Activated naive CD8-positive, alpha-beta T cell treated with anti-CD3 and anti-CD28 coated beads for 36 hours (primary cell): Measurements from ENCODE around the gene HTR2A. TPM values are rescaled to one million over a fixed set of nuclear protein-coding genes. Genes with fewer than 3 reads are reported as not detected.
"Not testable (repeated sequence)": the region's sequence is repeated elsewhere in the genome, so short reads cannot be mapped to it uniquely, and the experiment has no call there.

ENCODE experiments used
- DNase-seq: peaks from one replicate; pipeline ENCODE4 v3.0.0; 2021
- H3K27ac Mint-ChIP-seq: one replicate; pipeline ENCODE4 v1.8.0; 2022; ENCODE audit warnings: mild to moderate bottlenecking, moderate library complexity, mixed read lengths
- H3K27me3 Mint-ChIP-seq: one replicate; pipeline ENCODE4 v1.8.0; 2022; ENCODE audit warnings: mild to moderate bottlenecking, mixed read lengths
- H3K36me3 Mint-ChIP-seq: one replicate; pipeline ENCODE4 v1.8.0; 2021; ENCODE audit warnings: mild to moderate bottlenecking, mixed read lengths
- H3K4me1 Mint-ChIP-seq: one replicate; pipeline ENCODE4 v1.8.0; 2021; ENCODE audit warnings: mixed read lengths
- H3K4me3 Mint-ChIP-seq: one replicate; pipeline ENCODE4 v1.8.0; 2022; ENCODE audit warnings: mild to moderate bottlenecking, moderate library complexity, mixed read lengths
- H3K9me3 Mint-ChIP-seq: one replicate; pipeline ENCODE4 v1.8.0; 2022; ENCODE audit warnings: mixed read lengths
- total RNA-seq, 2 experiments: library from RNA; stranded (reverse); gene quantifications; one replicate each; pipeline ENCODE4 v1.2.3, GENCODE V29; 2021

The HTR2A gene
- total RNA-seq, 2 experiments from 2014 or later: not detected

DNA sequence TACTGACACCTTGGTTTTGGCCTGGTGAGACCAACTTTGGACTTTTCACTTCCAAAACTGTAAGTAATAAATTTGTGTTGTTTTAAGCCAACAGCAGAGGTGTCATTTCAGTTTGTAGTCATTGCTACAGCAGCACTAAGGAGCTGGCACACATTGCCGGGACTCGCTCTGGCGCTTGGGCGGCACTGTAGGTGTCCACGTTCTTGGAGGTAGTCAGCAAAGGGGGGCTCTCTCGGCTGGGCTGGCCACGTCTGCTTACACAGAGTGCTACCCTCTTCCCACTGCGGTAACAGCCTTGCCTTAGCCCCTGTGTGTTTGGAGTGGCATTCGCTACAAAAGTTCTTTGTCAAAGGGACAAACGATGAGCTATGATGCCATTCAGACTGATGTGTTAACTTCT lies 44.7 kb downstream of the HTR2A start:
- no peak for DNase-seq
- peaks cover 3% of the 10 kb centered on the region for H3K4me1 Mint-ChIP-seq
- no peak overlapping the region for H3K27ac Mint-ChIP-seq
- peaks cover 4% of the 10 kb centered on the region for H3K27me3 Mint-ChIP-seq
- no peaks in the 10 kb centered on the region for H3K36me3 Mint-ChIP-seq
- no peak overlapping the region for H3K4me3 Mint-ChIP-seq
- no peaks in the 10 kb centered on the region for H3K9me3 Mint-ChIP-seq

DNA sequence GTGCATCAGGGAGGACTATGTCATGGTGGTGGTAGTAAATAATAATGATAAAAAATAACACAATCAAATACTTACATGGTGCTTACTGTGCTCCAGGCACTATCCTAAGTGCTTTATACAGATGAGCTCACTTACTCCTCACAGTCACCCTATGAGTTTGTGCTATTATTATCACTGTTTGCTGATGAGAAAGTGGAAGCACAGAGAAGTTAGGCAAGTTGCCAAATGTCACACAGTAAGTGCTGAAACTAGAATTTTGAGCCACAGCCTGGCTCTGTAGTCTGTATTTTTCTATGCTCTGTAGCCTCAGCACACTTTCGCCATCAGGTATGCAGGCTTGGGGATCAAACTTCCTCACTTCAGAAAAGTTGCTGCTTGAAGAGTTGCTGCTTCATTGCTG lies 46.6 kb downstream of the HTR2A start:
- Mint-ChIP-seq H3K27ac (no peak overlapping the region), H3K27me3 (peaks cover 4% of the 10 kb centered on the region), H3K4me1 (peaks cover 2% of the 10 kb centered on the region), H3K9me3 (no peaks in the 10 kb centered on the region), H3K36me3 (no peaks in the 10 kb centered on the region), H3K4me3 (no peak overlapping the region)
- DNase-seq: no peak

DNA sequence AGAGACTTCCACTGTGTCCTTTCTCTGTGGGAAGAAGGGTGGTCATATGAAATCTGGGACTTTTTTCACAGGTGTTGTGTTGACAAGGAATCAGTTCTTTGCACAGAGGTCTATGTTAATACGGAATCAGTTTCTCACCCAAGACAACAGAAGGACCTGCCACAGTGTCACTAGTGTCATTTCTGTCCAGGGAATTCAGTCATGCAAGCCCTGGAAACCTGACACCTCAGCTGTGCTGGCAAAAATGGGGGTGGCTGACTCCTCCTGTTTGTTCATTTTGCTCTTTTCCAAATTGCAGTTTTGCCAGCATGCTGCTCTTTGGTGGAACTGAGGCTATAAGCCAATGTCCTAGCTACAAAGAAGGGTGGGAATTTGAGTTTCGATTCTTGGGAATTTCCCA lies 50.1 kb downstream of the HTR2A start:
- Mint-ChIP-seq H3K4me1 (no peaks in the 10 kb centered on the region), H3K27ac (no peak overlapping the region), H3K36me3 (no peaks in the 10 kb centered on the region), H3K27me3 (peaks cover 2% of the 10 kb centered on the region), H3K4me3 (no peak overlapping the region), H3K9me3 (no peaks in the 10 kb centered on the region)
- no peak for DNase-seq

DNA sequence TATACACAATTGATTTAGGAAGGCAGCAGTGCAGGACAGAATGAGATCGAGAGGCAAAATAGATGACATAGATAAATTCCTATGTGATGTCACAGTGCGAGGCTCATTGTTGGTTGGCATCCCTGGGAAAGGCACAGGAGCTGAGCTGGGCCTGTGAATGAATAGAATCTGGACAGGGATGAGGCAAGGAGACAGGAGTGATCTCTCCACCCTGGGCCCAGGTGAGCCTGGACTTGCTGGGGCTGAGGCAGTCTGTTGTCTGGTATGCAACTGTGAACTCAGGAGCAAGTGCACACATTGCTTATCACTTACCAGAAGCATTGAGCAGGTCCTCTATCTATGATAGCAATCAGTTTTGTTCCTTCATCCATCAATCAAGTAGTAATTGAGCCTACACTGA lies 51.7 kb downstream of the HTR2A start:
- no peak for DNase-seq
- Mint-ChIP-seq H3K4me1 (no peaks in the 10 kb centered on the region), H3K27me3 (no peaks in the 10 kb centered on the region), H3K4me3 (no peak overlapping the region), H3K36me3 (no peaks in the 10 kb centered on the region), H3K27ac (no peak overlapping the region), H3K9me3 (no peaks in the 10 kb centered on the region)

DNA sequence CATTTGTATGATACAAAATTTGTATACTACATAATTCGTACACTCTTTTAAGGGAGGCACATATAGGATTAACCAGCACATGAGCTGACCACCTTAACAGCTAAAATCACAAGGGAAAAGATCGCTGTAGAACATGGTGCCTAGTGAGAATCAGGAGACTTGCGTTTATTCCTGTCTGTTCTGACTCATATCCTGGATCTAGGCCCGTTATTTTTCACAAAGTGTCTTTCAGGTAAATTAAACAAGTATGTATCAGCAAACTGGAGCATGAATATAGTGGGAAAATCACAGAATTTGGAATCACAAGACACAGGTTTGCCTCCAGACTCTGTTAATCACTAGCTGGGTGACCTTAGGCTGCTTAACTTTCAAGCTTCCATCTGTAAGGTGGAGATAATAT lies 52.4 kb downstream of the HTR2A start:
- no peaks in the 10 kb centered on the region for H3K36me3 Mint-ChIP-seq
- H3K4me3 Mint-ChIP-seq: no peak overlapping the region
- H3K9me3 Mint-ChIP-seq: no peaks in the 10 kb centered on the region
- no peaks in the 10 kb centered on the region for H3K27me3 Mint-ChIP-seq
- no peak for DNase-seq
- H3K4me1 Mint-ChIP-seq: no peaks in the 10 kb centered on the region
- H3K27ac Mint-ChIP-seq: no peak overlapping the region

DNA sequence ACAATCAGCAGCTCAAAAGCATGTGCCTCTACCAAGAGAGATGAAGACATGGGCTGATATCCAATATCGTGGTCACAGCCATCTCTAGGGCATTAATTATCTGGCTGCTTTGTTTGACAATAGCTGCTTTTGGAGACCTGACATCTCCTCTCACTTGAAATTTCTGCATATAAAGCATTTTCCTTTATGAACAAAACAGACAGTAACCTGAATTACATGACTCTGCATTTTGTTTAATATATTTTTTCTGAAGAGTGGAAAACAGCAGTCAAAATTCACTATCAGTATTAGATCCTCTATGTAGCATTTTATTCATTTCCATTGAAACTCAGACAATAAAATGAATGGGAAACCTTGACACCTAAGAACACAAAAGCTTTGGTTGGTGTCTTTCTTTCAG lies 57.5 kb downstream of the HTR2A start:
- H3K27ac Mint-ChIP-seq: no peak overlapping the region

DNA sequence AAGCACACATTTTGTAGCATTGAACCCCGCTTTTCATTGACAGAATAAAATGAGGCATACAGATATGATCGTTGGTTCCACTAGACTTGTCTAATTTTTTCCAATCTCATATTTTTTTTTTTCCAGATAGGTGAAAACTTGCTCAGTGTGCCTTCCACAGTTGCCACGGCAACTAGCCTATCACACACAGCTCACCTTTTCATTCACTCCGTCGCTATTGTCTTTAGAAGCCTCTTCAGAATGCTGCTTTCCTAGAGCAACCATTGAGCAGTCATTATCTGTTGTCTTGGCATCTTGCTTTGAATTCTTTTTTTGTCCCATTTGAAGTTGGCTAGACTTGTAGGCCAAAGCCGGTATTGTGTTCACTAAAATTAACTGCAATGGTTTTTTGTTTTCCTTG lies 62.2 kb downstream of the HTR2A start:
- Mint-ChIP-seq H3K4me3 (no peak overlapping the region), H3K27ac (no peak overlapping the region), H3K4me1 (no peaks in the 10 kb centered on the region), H3K9me3 (no peaks in the 10 kb centered on the region), H3K36me3 (no peaks in the 10 kb centered on the region), H3K27me3 (peaks cover 7% of the 10 kb centered on the region)
- no peak for DNase-seq

More for the DNA sequence above, 57.5 kb downstream of the HTR2A start:
- Mint-ChIP-seq H3K27me3 (no peaks in the 10 kb centered on the region), H3K36me3 (no peaks in the 10 kb centered on the region), H3K4me3 (no peak overlapping the region), H3K4me1 (no peaks in the 10 kb centered on the region), H3K9me3 (no peaks in the 10 kb centered on the region)
- no peak for DNase-seq

DNA sequence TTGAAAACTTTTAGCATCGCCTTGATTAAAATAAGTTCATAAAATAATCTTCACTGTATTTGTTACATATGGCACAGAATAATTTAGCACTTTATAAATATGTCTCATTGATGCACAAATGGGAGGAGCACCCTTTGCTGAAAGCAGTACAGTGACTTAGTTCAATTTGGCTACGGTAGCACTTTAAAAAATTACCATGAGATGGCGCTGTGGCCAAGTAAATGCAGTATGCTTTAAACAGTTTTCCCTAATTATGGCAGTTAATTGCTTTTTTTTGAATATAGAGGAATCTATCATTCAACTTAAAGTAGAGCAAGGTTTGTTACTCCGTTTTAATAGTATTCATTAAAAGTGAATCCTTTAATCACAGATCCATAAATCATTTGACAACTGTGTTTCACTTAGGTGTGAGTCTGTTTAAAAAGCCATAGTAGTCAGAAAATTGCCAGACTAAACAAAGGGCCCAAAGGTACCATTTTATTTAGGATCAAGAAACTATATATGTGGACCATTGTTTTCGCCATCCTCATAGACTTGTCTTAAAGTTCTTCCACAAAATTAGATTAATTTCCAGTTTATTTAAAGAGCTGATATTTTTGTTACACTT lies 65.2 kb downstream of the HTR2A start:
- Mint-ChIP-seq H3K36me3 (no peaks in the 10 kb centered on the region), H3K4me3 (no peak overlapping the region), H3K9me3 (no peaks in the 10 kb centered on the region), H3K27me3 (peaks cover 7% of the 10 kb centered on the region), H3K27ac (no peak overlapping the region), H3K4me1 (no peaks in the 10 kb centered on the region)
- peak; percentile 6 for DNase-seq

DNA sequence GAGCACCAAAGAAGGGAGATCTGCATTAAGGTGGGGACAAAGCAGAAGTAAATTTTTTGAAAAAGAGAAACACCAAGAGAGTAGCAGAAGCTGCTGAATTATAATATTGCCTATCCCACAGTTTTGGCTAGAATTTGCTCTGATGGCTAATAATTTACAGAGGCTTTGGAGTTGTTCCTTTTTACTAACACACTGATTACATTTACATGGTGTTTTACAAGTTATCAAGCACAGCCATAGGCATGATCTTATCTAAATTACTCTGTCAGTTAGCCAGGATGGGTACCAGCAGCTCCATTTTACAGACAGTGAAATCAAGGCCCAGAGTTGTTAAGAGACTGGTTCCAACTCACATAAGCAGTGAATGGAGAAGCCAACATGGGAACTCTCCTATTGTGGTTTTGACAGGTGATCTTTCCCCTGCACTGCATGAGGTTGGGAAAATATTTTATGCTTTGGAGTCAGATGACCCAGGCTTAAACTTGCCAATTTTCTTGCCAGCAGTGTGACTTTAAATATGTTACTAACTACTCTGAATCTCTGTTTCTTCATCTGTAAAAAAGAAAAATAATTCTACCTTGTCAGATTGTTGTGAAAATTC lies 66.3 kb downstream of the HTR2A start:
- no peaks in the 10 kb centered on the region for H3K9me3 Mint-ChIP-seq
- H3K27me3 Mint-ChIP-seq: peaks cover 7% of the 10 kb centered on the region
- H3K4me3 Mint-ChIP-seq: no peak overlapping the region
- no peaks in the 10 kb centered on the region for H3K36me3 Mint-ChIP-seq
- no peaks in the 10 kb centered on the region for H3K4me1 Mint-ChIP-seq
- no peak overlapping the region for H3K27ac Mint-ChIP-seq
- no peak for DNase-seq

DNA sequence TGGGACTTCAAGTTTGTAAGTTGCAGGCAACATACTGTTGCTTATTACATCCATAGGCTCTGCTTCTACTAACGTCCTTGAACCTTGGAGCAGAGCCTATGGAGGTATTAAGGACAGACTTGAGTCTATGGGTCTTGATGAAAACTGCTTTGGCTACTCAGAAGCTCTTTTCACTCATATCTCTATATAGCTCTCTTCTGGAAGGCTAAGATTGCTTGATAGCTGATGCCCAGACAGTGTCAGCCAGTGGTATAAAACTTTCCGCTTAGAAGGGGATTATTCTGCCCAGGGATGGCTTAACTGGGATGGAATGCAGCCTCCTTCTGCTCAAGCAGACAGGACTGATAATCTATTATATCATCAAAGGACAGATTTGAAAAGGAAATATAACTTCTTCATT lies 74.3 kb downstream of the HTR2A start:
- no peaks in the 10 kb centered on the region for H3K36me3 Mint-ChIP-seq
- H3K27ac Mint-ChIP-seq: no peak overlapping the region
- no peaks in the 10 kb centered on the region for H3K4me1 Mint-ChIP-seq
- H3K9me3 Mint-ChIP-seq: no peaks in the 10 kb centered on the region
- H3K4me3 Mint-ChIP-seq: no peak overlapping the region
- no peak for DNase-seq
- peaks cover 4% of the 10 kb centered on the region for H3K27me3 Mint-ChIP-seq

DNA sequence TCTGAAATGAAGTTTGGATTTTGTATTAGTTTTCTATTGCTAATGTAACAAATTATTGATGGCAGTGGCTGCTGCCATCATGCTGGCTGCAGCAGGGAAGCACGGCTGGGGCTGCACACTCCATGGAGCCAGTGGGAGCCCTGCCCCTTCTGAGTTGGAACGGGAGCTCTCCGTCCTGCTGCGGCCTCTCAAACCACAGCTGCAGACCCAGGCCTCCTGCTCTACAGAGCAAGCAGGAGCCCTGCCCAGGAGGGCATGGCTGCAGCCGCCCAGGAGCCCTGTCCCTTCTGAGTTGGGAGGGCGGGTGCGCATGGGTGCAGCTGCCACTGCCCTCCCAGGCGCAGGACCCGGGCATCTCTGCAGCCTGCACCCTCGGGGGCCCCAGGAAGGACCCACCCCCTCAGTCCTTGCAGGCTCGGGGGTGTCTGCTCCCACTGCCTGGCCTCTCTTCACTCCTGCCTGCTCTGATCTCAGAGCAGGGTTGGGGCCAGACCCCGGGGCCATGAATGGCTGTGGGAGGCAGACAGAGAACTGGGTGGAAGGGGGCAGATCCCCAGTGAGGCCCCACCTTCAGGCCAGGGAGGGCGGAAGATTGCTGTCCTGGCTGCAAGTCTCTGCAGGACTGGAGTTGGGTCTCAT lies 78.9 kb downstream of the HTR2A start:
- no peak overlapping the region for H3K4me3 Mint-ChIP-seq
- H3K27ac Mint-ChIP-seq: no peak overlapping the region
- peaks cover 4% of the 10 kb centered on the region for H3K9me3 Mint-ChIP-seq
- H3K4me1 Mint-ChIP-seq: no peaks in the 10 kb centered on the region
- peaks cover 2% of the 10 kb centered on the region for H3K36me3 Mint-ChIP-seq
- DNase-seq: no peak
- H3K27me3 Mint-ChIP-seq: peaks cover 9% of the 10 kb centered on the region

DNA sequence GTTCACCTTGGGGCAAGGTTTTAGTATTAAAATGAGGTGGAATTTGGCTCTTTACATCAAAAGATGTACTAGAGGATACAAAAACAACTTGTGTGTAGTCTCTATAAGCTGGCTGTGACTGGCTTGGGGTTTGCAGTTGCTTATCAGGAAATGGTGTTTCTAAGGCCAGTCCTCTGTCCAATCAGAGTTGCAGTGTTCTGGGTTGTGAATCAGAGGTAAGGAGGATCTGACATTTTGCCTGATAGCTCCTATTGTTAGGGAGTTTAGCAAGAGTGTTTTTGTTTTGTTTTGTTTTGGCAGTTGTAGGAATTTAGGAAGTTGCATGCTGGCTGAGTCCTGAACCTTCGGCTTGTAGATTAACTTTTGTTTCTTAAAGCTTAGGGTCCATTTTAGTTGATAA lies 79.8 kb downstream of the HTR2A start:
- no peaks in the 10 kb centered on the region for H3K4me1 Mint-ChIP-seq
- H3K27ac Mint-ChIP-seq: no peak overlapping the region
- H3K27me3 Mint-ChIP-seq: peaks cover 9% of the 10 kb centered on the region
- no peak overlapping the region for H3K4me3 Mint-ChIP-seq
- H3K9me3 Mint-ChIP-seq: peaks cover 12% of the 10 kb centered on the region
- H3K36me3 Mint-ChIP-seq: peaks cover 6% of the 10 kb centered on the region
- DNase-seq: no peak

DNA sequence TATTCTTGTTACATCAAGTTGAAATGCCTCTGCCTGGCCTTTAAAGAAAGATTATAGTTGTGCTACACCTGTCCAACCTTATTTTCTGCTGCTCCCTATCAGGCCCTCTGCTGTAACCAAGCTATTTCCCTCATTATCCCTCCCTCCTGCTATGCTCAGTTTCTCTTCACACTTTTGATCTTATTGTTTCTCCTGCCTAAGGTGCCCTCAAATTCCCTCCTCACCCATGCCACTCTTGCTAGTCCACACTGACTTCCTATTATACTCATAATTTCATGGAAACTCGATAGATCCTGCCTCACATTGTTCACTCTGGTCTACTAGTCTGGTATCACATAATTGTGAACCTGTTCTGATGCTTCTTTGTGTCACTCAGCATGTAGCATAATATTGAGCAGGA lies 80.5 kb downstream of the HTR2A start:
- Mint-ChIP-seq H3K27me3 (peaks cover 9% of the 10 kb centered on the region), H3K4me1 (no peaks in the 10 kb centered on the region), H3K4me3 (no peak overlapping the region), H3K36me3 (peaks cover 8% of the 10 kb centered on the region), H3K9me3 (peaks cover 16% of the 10 kb centered on the region), H3K27ac (no peak overlapping the region)
- DNase-seq: no peak

DNA sequence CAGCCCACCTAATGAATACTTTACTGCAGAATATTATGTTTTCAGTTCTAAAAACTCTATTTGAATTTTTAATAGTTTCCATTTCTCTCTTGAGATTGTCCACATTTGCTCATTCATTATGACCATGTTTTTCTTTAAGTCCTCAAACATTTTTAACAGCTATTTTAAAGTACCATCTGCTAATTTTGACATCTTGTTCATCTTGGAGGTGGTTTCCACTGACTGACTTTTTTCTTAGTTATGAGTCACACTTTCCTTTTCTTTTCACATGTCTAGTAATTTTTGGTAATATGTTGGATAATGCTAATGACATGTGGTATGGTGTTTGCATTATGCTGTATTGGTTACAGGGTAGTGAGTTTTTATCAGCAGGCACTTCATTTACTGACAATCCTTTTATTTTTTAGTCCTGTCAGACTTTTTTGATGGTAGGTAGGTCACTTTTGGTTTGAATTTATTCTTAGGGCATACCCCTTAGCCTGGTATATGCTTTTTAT lies 84.5 kb downstream of the HTR2A start:
- Mint-ChIP-seq H3K4me1 (no peaks in the 10 kb centered on the region), H3K27ac (no peak overlapping the region), H3K27me3 (peaks cover 14% of the 10 kb centered on the region), H3K36me3 (peaks cover 8% of the 10 kb centered on the region), H3K4me3 (no peak overlapping the region), H3K9me3 (peaks cover 16% of the 10 kb centered on the region)
- DNase-seq: no peak

DNA sequence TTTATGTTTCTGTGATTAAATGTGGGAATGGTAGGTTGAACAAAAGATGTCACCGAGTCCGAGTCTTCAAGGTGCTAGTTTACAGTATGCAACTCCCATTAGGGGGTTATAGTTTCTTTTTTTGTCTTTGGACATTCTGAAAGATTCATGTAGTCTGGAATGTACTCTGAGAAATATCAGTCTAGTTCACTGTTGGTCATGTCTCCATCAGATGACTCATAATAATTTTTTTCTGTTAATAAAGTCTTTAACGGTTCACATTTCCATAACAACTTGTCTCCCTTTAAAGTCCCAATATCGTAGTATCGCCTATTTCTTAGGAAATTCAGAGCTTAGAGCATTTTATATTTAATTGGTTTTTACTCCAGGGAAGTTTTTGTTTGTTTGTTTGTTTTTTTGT lies 86.4 kb downstream of the HTR2A start:
- H3K9me3 Mint-ChIP-seq: peaks cover 16% of the 10 kb centered on the region
- DNase-seq: no peak
- no peak overlapping the region for H3K27ac Mint-ChIP-seq
- H3K27me3 Mint-ChIP-seq: peaks cover 14% of the 10 kb centered on the region
- no peak overlapping the region for H3K4me3 Mint-ChIP-seq
- no peaks in the 10 kb centered on the region for H3K4me1 Mint-ChIP-seq
- H3K36me3 Mint-ChIP-seq: peaks cover 8% of the 10 kb centered on the region

DNA sequence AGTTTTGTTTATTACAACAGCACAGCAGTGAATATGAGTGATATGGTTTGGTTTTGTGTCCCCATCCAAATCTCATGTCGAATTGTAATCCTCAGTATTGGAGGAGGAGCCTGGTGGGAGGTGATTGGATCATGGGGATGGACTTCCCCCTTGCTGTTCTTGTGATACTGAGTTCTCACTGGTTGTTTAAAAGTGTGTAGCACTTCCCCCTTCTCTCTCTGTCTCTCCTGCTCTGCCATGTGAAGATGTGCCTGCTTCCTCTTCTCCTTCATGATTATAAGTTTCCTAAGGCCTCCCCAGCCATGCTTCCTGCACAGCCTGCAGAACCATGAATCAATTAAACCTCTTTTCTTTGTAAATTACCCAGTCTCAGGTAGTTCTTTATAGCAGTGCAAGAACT lies 91.9 kb downstream of the HTR2A start:
- not testable (repeated sequence) for H3K4me1 Mint-ChIP-seq, H3K36me3 Mint-ChIP-seq, H3K4me3 Mint-ChIP-seq, H3K27me3 Mint-ChIP-seq, DNase-seq, H3K27ac Mint-ChIP-seq, H3K9me3 Mint-ChIP-seq
